ENCODE data around the gene OR10G7. TPM values are rescaled to one million over a fixed set of nuclear protein-coding genes. Genes with fewer than 3 reads are reported as not detected.
A peak's percentile ranks its signal among the peaks of the same experiment; 100 is the strongest.

Gene OR10G7
- total RNA-seq, 2 experiments from 2014 or later: not detected

DNA sequence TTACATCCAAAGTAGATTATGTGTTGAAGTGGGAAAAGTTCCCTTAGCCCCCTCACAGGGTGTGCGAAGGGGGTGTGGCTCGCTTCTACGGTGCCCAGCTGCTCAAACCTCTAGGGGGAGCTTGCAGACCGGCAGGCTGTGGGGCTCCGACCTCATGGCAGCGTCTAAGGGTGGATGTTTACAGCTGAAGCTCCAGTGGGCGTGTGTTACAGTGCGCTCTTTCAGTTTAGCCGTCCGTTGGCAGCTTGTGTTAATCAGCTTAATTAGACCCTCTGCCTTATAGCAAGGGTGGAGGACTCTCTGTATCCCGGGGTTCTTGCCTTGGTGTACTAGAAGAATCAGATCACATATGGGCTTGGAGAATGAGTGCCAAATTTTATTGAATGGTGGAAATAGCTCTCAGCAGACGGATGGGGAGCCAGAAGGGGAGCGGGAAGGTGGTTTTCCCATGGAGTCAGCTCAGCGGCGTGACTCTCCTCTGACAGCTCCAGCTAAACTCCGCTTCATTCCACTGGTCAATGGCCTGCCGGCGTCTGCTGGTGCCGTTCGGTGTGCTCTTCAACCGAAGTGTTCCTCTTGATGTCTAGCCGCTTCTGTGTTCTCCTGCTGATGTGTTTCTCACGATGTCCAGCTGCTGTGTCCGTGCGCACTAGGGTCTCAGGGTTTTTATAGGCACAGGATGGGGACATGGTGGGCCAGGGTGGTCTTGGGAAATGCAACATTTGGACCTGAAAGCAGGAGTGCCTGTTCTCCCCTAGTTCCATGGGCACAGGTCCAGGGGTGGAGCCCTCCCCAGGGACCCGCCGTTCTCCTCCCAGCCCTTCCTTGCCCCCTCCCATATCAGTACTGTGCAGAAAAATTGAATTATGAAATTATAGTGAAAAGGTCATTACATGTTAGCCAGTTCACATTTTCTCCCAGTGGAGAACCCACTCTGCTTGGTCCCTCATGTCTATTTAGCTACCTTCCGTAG lies 28.6 kb upstream of the OR10G7 start:
- TF ChIP-seq, protein P1, sequence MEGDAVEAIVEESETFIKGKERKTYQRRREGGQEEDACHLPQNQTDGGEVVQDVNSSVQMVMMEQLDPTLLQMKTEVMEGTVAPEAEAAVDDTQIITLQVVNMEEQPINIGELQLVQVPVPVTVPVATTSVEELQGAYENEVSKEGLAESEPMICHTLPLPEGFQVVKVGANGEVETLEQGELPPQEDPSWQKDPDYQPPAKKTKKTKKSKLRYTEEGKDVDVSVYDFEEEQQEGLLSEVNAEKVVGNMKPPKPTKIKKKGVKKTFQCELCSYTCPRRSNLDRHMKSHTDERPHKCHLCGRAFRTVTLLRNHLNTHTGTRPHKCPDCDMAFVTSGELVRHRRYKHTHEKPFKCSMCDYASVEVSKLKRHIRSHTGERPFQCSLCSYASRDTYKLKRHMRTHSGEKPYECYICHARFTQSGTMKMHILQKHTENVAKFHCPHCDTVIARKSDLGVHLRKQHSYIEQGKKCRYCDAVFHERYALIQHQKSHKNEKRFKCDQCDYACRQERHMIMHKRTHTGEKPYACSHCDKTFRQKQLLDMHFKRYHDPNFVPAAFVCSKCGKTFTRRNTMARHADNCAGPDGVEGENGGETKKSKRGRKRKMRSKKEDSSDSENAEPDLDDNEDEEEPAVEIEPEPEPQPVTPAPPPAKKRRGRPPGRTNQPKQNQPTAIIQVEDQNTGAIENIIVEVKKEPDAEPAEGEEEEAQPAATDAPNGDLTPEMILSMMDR (IDR thresholded peaks at IDR 0.05): peak; percentile 11
- intact Hi-C loops (cut with DNase I, micrococcal nuclease): loop anchor here in 1 of 2 experiments (5.0 kb wide), 1 partner anchor 518 kb away; no protein-coding TSS in a partner anchor
- DNase-seq: peak in 11 of 14 experiments; percentile 7 to 49 (median 19)
- Mint-ChIP-seq H3K27me3 (peaks cover 68% of the 10 kb centered on the region), H3K27ac (no peak overlapping the region), H3K4me1 (ENCODE audit: low read depth) (peaks cover 6% of the 10 kb centered on the region), H3K4me3 (no peak overlapping the region), H3K9me3 (no peaks in the 10 kb centered on the region), H3K36me3 (ENCODE audit: low read depth) (no peaks in the 10 kb centered on the region)
- peak; percentile 68 for ATAC-seq (ENCODE audit: poor library complexity)
- no peak overlapping the region for H3K27ac ChIP-seq (ENCODE audit: low read depth in 1 of 2, low read length in 2 of 2)
- peaks cover 6% of the 10 kb centered on the region for H3K4me1 ChIP-seq (ENCODE audit: insufficient read depth, low read length)
- H3K4me3 ChIP-seq (ENCODE audit: low read length): no peak overlapping the region
- no peaks in the 10 kb centered on the region for H3K36me3 ChIP-seq (ENCODE audit: insufficient read depth, low read length)
- ChIA-PET POLR2A (no interaction called here), CTCF (no interaction called here)
- peaks cover 0 to 3% of the 10 kb centered on the region in 2 experiments for H3K9me3 ChIP-seq (ENCODE audit: control insufficient read depth in 1 of 2, insufficient read depth in 1 of 2, low read length in 2 of 2)
- peaks cover 7 to 32% of the 10 kb centered on the region in 2 experiments for H3K27me3 ChIP-seq (ENCODE audit: control insufficient read depth in 1 of 2, insufficient read depth in 2 of 2, low read length in 2 of 2)

DNA sequence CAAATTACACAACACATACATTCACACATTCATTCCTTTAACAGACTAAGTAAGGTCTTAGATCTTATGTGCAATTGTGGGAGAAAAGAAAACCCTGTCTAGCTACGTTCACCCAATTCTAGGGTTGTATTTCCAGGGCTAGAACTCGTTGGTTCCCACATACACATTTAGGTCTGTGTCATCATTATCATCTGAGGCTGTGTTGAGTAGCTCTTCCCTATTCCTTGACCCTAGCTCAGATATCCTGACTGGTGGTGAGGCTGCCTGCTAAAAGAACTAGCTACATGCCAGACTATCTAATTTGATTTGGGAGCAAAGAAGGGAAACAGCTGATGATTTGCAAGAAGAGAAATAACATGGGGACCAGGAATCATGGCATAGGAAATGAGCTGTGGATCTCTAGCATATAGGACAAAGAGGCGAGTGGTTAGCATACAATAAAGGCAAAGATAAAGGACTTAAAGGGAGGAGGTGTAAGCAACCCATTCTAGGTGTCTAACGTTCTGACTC lies 27.5 kb upstream of the OR10G7 start:
- Mint-ChIP-seq H3K4me3 (no peak overlapping the region), H3K27ac (no peak overlapping the region), H3K36me3 (ENCODE audit: low read depth) (no peaks in the 10 kb centered on the region), H3K9me3 (no peaks in the 10 kb centered on the region), H3K4me1 (ENCODE audit: low read depth) (peaks cover 6% of the 10 kb centered on the region), H3K27me3 (peaks cover 73% of the 10 kb centered on the region)
- H3K4me1 ChIP-seq (ENCODE audit: insufficient read depth, low read length): peaks cover 6% of the 10 kb centered on the region
- no peak for ATAC-seq (ENCODE audit: poor library complexity)
- no peaks in the 10 kb centered on the region for H3K36me3 ChIP-seq (ENCODE audit: insufficient read depth, low read length)
- DNase-seq: no peak
- ChIA-PET POLR2A (no interaction called here), CTCF (no interaction called here)
- no peak overlapping the region for H3K27ac ChIP-seq (ENCODE audit: low read depth in 1 of 2, low read length in 2 of 2)
- H3K27me3 ChIP-seq (ENCODE audit: control insufficient read depth in 1 of 2, insufficient read depth in 2 of 2, low read length in 2 of 2): peaks cover 6 to 32% of the 10 kb centered on the region in 2 experiments
- TF ChIP-seq, protein P1 (IDR thresholded peaks at IDR 0.05): no peak
- H3K9me3 ChIP-seq (ENCODE audit: control insufficient read depth in 1 of 2, insufficient read depth in 1 of 2, low read length in 2 of 2): peaks cover 0 to 3% of the 10 kb centered on the region in 2 experiments
- intact Hi-C loops (cut with DNase I, micrococcal nuclease): no loop called here
- no peak overlapping the region for H3K4me3 ChIP-seq (ENCODE audit: low read length)

DNA sequence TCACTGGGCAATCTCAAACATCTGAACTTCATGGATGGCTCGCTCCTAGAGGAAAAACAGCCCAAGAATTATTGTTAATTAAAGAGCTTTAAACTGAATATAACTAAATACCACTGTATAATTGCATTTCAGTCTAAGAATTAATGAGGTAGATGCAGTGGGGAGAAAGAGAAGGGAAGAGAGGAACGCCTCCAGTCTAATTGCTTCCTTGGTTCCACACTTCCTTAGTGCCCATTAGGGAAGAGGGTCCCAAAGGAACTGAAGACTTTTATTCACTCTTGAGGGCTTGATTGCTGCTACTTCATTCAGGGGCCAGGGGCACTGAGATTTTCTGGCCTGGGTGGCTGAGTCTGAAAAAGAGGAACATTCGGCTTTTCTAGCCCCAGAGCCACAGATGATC lies 11.8 kb upstream of the OR10G7 start:
- no peak for ATAC-seq (ENCODE audit: poor library complexity)
- Mint-ChIP-seq H3K4me3 (no peak overlapping the region), H3K9me3 (no peaks in the 10 kb centered on the region), H3K27ac (no peak overlapping the region), H3K27me3 (peaks cover 4% of the 10 kb centered on the region), H3K36me3 (ENCODE audit: low read depth) (no peaks in the 10 kb centered on the region), H3K4me1 (ENCODE audit: low read depth) (no peaks in the 10 kb centered on the region)
- H3K27ac ChIP-seq (ENCODE audit: low read depth in 1 of 2, low read length in 2 of 2): no peak overlapping the region
- POLR2A ChIA-PET: no interaction called here
- no peaks in the 10 kb centered on the region for H3K27me3 ChIP-seq (ENCODE audit: control insufficient read depth in 1 of 2, insufficient read depth in 2 of 2, low read length in 2 of 2)
- intact Hi-C loops (cut with DNase I, micrococcal nuclease): no loop called here
- H3K9me3 ChIP-seq (ENCODE audit: control insufficient read depth in 1 of 2, insufficient read depth in 1 of 2, low read length in 2 of 2): no peaks in the 10 kb centered on the region
- no peak for DNase-seq
- H3K4me1 ChIP-seq (ENCODE audit: insufficient read depth, low read length): no peaks in the 10 kb centered on the region
- no peak overlapping the region for H3K4me3 ChIP-seq (ENCODE audit: low read length)
- CTCF ChIA-PET: no interaction called here
- TF ChIP-seq, protein P1 (IDR thresholded peaks at IDR 0.05): no peak
- no peaks in the 10 kb centered on the region for H3K36me3 ChIP-seq (ENCODE audit: insufficient read depth, low read length)

Measured in CD4-positive, alpha-beta T cell (primary cell).